Measurements from ENCODE around the gene RPP25L. TPM values are rescaled to one million over a fixed set of nuclear protein-coding genes. Genes with fewer than 3 reads are reported as not detected.

Gene RPP25L
- total RNA-seq, 6 donors from 2014 or later = 16.5 to 27.0 (median 21.7) TPM

DNA sequence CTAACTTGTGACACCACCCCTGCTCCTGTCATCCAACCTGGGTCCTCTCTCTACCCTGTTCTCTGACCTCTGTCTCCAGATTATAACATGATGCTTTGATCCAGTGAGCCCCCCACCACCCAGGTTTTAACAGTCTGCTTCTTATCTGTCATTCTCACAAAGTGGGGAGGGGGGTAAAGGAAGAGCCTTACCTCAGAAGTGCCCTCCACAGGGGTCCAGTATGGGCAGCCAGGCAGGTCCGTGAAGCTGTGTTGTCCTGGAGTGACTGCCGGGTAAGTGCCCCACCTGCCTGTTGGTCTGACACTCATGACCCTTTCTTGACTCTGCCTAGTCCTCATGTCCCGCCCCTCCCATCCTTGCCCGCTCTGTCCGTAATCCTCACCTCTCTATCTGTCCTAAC is 43.5 kb upstream of the RPP25L start:
- H3K36me3 ChIP-seq = peaks cover 0 to 7% (median 2%) of the 10 kb centered on the region in 4 donors
- no peak overlapping the region for H3K4me3 ChIP-seq
- no peaks in the 10 kb centered on the region for H3K27me3 ChIP-seq
- no peaks in the 10 kb centered on the region for H3K9me3 ChIP-seq
- ATAC-seq (ENCODE audit: low FRiP score in 2 of 2) (no peak), DNase-seq (no peak)
- TF ChIP-seq POLR2A (IDR thresholded peaks at IDR 0.05) = no peak
- TF ChIP-seq, protein P1, sequence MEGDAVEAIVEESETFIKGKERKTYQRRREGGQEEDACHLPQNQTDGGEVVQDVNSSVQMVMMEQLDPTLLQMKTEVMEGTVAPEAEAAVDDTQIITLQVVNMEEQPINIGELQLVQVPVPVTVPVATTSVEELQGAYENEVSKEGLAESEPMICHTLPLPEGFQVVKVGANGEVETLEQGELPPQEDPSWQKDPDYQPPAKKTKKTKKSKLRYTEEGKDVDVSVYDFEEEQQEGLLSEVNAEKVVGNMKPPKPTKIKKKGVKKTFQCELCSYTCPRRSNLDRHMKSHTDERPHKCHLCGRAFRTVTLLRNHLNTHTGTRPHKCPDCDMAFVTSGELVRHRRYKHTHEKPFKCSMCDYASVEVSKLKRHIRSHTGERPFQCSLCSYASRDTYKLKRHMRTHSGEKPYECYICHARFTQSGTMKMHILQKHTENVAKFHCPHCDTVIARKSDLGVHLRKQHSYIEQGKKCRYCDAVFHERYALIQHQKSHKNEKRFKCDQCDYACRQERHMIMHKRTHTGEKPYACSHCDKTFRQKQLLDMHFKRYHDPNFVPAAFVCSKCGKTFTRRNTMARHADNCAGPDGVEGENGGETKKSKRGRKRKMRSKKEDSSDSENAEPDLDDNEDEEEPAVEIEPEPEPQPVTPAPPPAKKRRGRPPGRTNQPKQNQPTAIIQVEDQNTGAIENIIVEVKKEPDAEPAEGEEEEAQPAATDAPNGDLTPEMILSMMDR (IDR thresholded peaks at IDR 0.05) = no peak
- no peak for TF ChIP-seq EP300 (IDR thresholded peaks at IDR 0.05)
- TF ChIP-seq POLR2AphosphoS5 (IDR thresholded peaks at IDR 0.05) = no peak
- H3K4me1 ChIP-seq = peaks cover 41 to 45% (median 43%) of the 10 kb centered on the region in 4 donors
- peak overlapping the region in 2 of 4 donors; percentile 82 to 86 for H3K27ac ChIP-seq
- 75 to 88% methylated on average over 4 to 5 of the region's 5 CpGs for WGBS, 2 donors

DNA sequence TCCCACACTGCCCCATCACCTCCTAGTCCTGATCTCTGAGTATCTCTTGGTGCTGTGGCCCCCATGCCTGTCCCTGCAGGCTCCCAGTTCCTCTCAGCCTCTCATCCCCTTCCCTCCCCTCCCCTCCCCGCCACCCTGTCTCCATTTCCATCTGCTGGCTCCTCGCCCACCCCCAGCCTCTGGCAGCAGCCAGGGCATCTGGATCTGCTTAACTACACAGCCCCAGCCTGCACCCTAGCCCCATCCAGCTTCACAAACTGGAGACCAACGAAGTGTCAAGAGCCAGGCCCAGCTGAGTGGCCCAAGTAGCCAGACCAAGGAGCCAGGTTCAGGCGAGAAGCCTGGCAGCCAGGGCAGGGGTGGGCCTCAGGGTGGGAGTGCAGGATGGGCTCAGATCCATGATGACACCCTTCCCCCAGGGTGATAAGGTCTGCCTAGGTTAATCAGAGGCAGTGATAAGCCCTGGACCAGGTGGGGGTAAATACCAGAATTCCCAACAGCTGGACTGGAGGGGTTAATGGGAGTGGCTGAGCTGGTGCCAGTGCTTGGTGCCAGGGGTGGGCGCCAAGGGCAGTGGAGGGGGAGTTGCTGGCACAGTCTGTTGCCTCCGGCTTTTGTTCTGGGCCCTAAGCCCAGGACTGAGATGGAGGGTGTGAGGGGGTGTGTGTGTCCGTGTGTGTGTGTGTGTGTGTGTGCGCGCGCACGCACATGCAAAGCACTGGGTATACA is 42.6 kb upstream of the RPP25L start:
- peak in 1 of 2 donors; percentile 85 for DNase-seq
- no peak overlapping the region for H3K4me3 ChIP-seq
- 36 to 64% methylated on average over 9 to 11 of the region's 11 CpGs for WGBS, 2 donors
- H3K27ac ChIP-seq = peak overlapping the region; percentile 7 to 86 (median 72)
- H3K27me3 ChIP-seq = no peaks in the 10 kb centered on the region
- peaks cover 41 to 45% (median 43%) of the 10 kb centered on the region in 4 donors for H3K4me1 ChIP-seq
- H3K36me3 ChIP-seq = peaks cover 4 to 9% (median 6%) of the 10 kb centered on the region in 4 donors
- peak in 1 of 2 donors; percentile 37 for TF ChIP-seq POLR2AphosphoS5 (IDR thresholded peaks at IDR 0.05)
- no peak for TF ChIP-seq POLR2A (IDR thresholded peaks at IDR 0.05)
- TF ChIP-seq EP300 (IDR thresholded peaks at IDR 0.05) = no peak
- peak; percentile 28 to 39 for ATAC-seq (ENCODE audit: low FRiP score in 2 of 2)
- H3K9me3 ChIP-seq = no peaks in the 10 kb centered on the region

DNA sequence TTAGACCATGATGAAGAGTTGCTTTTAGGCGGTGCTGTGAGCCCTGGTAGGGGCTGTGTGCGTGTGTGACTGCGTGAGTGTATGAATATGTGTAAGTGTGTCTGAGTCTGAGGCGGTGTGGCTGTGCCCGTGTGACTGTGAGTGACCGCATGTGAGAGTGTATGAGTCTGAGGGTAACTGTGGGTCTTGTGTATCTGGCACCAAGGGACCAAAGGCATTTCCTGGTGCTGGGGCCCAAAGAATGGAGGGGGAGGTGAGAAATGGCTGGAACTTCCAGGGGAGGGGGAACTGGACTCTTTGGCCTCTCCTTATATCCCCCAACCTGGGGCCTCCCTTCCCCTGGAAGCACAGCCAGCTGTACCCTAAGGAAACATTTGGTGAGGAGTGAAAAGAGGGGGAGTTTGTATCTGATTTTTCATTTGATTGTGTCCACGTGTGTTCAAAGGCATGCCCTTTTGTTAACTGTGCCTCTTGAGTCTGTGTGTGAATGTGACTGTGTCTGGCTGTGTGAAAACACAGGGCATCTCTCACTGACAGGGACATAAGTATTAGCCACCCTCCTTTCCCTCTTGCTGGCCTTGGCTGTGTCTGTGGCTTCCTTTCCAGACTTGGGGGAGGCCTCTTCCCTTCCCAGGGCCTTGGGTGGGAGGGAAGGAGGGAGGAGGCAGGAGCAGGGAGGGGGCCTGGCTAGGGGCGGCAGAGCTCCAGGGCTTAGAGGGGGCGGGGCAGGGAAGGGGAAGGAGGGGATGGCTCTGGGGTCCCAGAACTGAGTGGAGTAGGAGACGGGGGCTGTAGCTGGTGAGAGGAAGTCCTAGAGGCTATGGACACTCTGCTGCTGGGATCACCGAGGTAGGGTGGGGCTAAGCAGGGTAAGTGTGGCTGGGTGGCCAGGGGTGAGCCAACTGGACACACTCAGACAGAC is 41.5 kb upstream of the RPP25L start:
- H3K36me3 ChIP-seq = peaks cover 8 to 20% (median 14%) of the 10 kb centered on the region in 4 donors
- no peaks in the 10 kb centered on the region for H3K9me3 ChIP-seq
- peaks cover 41 to 49% (median 43%) of the 10 kb centered on the region in 4 donors for H3K4me1 ChIP-seq
- H3K27ac ChIP-seq = peak overlapping the region; percentile 63 to 86 (median 72)
- H3K4me3 ChIP-seq = no peak overlapping the region
- DNase-seq (no peak), ATAC-seq (ENCODE audit: low FRiP score in 2 of 2) (no peak)
- no peaks in the 10 kb centered on the region for H3K27me3 ChIP-seq
- WGBS, 2 donors = 48 to 49% methylated on average over 11 of the region's 11 CpGs
- no peak for TF ChIP-seq EP300 (IDR thresholded peaks at IDR 0.05)
- TF ChIP-seq, protein P1 (IDR thresholded peaks at IDR 0.05) = no peak
- TF ChIP-seq POLR2AphosphoS5 (IDR thresholded peaks at IDR 0.05) = no peak
- no peak for TF ChIP-seq POLR2A (IDR thresholded peaks at IDR 0.05)

DNA sequence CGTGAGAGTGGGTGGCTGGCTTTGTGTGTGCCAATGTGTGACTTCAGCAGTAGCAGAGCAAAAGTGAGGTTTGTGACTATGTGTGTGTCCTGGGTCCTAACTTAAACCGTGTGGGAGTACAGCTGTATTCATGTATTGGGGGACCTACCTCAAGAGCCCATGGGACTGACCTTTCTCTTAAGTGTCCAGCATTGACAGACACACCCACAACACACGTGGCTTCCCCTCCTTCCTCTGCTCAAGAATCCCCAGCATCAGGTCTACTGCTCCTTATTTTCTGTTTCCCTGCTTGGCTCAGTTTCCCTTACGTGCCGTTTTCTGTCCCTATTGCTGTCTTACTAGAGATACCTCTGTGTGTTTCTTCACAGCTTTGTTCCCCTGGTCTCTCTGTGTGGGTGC is 40.7 kb upstream of the RPP25L start:
- ATAC-seq (ENCODE audit: low FRiP score in 2 of 2) = no peak
- peaks cover 47 to 57% (median 50%) of the 10 kb centered on the region in 4 donors for H3K4me1 ChIP-seq
- 25% methylated on average over 4 to 5 of the region's 5 CpGs for WGBS, 2 donors
- H3K36me3 ChIP-seq = peaks cover 8 to 24% (median 15%) of the 10 kb centered on the region in 4 donors
- no peaks in the 10 kb centered on the region for H3K9me3 ChIP-seq
- H3K27me3 ChIP-seq = no peaks in the 10 kb centered on the region
- peak overlapping the region in 3 of 4 donors; percentile 31 to 48 (median 42) for H3K4me3 ChIP-seq
- no peak for DNase-seq
- no peak for TF ChIP-seq POLR2A (IDR thresholded peaks at IDR 0.05)
- TF ChIP-seq POLR2AphosphoS5 (IDR thresholded peaks at IDR 0.05) = no peak
- TF ChIP-seq EP300 (IDR thresholded peaks at IDR 0.05) = no peak
- TF ChIP-seq, protein P1 (IDR thresholded peaks at IDR 0.05) = no peak
- H3K27ac ChIP-seq = peak overlapping the region; percentile 63 to 86 (median 72)

Measured in upper lobe of left lung (tissue), 6 donors.